HG03565 (cell line): ENCODE data around the gene ORC3.
"Not testable (repeated sequence)": the region's sequence is repeated elsewhere in the genome, so short reads cannot be mapped to it uniquely, and the experiment has no call there.

Experiments used
- ATAC-seq: cut with Tn5 transposase; IDR thresholded peaks from one replicate; pipeline ENCODE4 v1.9.1; 2021; ENCODE audit warnings: mild to moderate bottlenecking, moderate library complexity; ENCODE audit not compliant: unreplicated experiment

The ORC3 gene

DNA sequence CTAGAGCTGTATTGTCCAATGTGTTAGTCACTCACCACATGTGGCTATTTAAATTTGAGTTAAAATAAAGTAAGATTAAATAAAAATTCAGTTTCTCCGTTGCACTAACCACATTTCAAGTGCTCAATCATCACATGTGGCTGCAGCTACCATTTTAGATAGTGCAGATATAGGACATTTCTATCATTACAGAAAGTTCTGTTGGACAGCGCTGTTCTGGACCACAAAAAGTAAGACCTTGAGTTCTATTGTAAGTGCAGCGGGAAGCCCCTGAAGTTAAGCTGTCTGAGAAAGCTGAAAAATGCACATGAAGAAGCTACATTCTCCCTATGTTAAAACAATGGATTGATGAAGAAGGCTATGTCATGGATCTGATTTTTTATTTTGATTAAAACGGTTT, 1.1 kb downstream of the ORC3 start:
- no peak for ATAC-seq

DNA sequence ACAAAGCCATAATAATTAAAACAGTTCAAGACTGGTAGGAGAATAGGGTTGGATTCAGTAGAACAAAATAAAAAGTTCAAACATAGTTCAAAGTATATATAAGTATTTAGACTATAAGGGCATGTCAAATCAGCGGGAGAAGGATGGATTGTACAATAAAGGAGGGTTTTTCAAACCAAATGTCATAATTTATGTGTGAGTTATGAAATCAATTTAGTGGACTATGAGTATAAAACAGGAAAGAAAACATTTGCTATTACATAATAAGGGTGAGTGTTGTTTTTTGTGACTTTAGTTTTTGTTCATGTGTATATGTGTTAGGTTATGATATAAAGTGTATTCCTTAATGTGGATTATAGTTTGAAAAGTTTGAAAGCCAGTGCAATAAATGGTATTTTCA, 10.6 kb downstream of the ORC3 start:
- no peak for ATAC-seq

DNA sequence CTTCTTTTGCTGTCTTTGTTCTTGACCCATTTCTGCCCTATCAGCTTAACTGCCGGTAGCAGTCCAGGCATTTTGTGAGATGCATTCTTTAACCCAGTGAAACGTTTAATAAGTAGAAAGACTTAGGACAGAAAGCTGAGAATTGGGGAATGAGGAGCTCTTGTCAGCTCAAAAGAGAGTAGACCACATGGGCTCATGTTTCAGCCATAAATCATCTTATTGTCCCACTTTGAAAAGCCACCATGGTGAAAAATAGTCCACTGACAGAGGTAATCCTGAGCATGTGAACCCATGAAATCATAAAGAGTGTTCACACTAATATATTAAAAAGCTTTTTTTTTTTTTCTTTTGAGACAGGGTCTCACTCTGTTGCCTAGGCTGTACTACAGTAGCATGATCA, 16.3 kb downstream of the ORC3 start:
- no peak for ATAC-seq

DNA sequence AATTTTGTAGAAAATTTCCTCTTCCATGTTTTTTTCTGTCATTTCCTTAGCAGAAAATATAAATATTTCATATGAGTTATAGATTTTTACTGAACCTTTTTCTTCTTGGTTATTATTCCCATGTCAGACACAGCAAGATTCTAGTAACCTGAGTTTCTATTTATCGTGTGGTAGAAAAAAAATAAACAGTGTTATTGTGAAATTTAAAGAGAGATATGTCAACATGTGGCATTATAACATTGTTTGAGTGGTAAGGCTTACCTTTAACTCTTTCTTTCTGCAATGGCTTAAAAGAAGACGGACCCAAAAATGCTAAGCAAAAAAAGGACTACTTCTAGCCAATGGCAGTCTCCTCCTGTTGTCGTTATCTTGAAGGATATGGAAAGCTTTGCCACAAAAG, 18.9 kb downstream of the ORC3 start:
- no peak for ATAC-seq

DNA sequence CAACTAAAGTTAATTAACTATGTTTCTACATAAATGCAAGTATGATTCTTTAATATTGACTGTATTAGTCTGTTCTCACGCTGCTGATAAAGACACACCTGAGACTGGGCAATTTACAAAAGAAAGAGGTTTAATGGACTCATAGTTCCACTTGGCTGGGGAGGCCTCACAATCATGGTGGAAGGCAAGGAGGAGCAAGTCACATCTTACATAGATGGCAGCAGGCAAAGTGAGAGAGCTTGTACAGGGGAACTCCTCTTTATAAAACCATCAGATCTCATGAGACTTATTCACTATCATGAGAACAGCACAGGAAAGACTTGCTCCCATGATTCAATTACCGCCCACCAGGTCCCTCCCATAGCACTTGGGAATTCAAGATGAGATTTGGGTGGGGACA, 23.1 kb downstream of the ORC3 start:
- ATAC-seq, result not testable (repeated sequence)

DNA sequence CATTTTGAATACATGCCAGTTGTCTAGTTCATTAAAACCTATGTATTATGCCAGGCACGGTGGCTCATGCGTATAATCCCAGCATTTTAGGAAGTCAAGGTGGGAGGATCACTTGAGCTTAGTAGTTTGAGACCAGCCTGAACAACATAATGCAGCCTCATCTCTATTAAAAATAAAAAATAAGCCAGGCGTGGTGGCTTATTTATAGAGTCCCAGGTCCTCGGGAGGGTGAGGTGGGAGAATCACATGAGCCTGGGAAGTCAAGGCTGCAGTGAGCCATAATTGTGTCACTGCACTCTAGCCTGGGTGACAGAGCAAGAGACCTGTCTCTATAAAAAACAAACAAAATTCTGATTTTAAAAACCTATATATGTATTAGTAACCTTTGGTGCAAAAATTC, 27.5 kb downstream of the ORC3 start:
- ATAC-seq, result no peak

DNA sequence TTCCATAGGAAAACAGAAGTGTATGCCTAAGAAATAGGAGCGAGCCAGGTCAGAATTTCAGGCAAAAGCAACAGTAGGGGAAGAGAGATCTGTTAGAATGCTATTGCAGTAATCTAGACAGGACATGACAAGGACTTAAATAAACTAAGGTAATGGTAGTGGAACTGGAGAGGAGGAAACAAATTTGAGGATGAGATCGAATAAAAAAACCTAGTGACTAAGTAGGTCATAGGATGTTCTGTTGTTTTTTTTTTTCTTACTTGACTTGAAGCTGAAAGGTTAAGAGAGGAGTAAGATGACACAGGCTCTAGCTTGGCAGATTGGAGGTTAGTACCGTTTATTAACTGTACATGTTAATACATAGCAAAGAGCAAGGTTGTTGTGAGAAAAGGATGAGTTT, 28.6 kb downstream of the ORC3 start:
- no peak for ATAC-seq

DNA sequence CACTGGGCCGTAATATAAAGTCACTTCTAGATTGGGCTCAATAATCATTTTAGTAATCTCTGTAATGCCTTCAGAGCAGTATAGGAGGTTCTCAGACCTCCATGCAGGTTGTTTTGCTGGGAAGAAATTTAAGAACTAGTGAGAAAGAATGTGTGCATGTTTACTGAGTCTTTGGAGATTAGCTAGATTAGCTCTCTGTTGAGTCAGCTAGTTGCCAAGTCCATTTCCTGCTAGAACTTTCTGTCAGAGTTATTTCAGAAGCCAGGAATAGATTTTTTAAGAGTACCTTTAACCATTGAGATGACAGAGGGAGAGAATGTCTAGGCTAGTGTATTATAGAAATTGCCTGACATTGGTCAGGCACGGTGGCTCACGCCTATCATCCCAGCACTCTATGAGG, 33.3 kb downstream of the ORC3 start:
- no peak for ATAC-seq

DNA sequence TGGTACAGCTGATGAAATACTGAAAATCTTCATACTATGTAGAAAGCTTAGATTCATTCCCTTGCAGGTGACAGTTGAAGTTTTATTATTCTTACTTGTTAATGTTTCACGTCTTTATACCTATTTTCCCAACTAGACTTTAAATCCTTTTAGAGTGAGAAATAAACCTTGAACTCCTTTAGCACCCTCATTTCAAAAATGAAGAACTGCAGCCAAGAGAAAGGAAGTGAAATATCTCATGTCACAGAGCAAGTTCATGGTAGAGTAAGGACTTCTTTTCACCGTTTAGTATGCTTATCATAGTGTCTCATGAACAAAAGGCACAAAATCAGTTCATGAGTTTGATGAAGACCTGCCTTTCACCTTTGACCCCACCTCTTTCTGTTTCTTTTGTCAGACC, 38.5 kb downstream of the ORC3 start:
- ATAC-seq, result no peak

DNA sequence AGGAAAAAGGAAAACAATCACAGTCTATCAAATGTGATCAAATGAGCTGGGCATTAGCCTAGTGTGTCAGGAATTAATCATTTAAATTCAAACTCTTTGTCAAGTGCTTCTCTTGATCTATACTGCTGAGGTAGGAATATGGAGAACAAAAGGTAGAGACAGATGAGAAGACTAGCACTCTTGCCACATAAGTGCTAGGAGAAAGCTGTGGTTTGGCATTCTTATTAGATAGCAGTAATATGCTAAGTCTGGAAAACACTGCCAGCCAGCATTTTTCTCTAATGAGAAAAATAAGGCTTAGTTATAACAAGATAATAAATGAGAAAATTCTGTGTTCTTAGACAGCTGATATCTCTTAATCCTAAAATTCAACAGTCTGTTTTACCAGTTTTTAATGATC, 38.9 kb downstream of the ORC3 start:
- ATAC-seq, result no peak

DNA sequence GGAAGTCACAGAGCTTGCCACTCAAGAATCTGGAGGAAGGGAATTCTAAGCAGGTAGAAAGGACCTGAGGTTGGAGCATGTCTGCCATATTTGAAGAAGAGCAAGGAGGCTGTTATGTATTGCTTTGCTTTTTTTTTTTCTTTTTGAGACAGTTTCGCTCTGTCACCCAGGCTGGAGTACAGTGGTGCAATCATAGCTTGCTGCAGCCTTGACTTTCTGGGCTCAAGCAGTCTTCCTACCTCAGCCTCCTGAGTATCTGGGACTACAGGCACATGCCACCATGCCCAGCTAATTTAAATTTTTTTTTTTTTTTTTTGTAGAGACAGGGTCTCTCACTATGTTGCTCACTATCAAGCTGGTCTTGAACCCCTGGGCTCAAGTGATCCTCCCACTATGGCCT, 40.8 kb downstream of the ORC3 start:
- ATAC-seq, result no peak

DNA sequence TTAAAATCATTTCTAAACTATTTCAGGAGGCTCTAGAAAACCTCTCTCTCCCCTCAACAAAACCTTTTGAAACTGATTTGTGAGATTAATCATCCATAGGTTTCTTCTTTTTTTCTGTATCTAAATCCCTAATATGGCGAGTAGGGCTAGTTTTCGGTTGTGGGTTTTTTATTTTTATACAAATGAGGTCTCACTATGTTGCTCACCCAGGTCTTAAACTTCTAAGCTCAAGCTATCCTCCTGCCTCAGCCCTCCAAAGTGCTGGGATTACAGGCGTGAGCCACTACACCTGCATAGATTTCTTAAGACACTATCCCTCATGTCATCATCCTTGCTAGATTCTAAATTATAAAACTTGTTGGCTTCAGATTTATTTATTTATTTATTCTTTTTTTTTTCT, 43.9 kb downstream of the ORC3 start:
- no peak for ATAC-seq

DNA sequence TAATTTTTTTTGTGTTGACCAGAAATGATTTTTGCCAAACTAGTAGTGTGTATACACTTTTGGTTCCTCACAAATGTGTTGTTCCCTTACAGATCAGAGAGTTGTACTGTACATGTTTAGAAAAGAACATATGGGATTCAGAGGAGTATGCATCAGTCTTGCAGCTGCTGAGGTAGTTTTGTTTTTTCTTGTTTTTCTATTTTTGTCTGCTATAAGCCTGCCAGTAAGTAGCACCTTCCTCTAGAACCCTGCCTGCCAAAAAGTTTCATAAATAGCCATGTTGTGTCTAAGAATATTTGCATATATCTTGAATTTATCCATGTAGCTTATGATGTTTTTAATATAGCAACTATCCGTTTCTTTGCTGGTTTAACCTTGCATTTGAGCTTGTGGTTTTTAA, 46.4 kb downstream of the ORC3 start:
- no peak for ATAC-seq

DNA sequence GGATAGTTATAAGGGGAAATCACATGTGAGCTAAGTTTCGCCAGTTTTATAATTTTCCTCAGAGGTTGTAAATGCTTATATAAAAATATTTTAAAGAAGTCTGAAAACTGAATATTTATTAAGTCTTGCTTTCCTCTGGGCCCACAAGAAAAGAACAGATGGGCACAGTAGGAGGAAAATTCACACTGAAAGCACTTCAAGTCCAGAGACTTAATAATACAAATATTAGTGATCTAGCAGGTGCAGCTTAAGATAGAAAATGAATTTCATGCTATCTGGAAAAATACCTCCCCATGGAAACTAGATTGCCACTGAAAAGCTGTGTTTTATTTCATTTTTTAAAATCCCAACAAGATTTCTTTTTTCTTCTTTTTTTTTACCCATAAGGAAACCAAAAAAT, 47.2 kb downstream of the ORC3 start:
- ATAC-seq, result no peak

DNA sequence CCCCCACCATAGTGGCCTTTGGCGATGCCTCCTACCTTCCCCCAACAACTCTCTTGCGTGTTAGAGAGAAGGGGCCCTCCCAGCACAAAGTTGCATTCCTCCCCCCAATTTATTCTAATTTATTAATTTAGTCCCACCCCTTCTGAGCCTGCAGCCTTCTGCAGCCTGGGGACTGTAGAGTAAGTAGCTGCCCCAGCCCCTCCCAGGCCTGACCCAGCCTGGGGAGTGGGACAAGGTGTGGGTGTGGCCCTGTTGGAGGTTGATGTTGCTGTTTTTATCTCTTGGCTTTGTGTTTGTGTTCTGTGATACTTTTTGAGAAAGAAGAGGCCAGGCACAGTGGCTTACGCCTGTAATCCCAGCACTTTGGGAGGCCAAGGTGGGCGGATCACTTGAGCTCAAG, 49.4 kb downstream of the ORC3 start:
- no peak for ATAC-seq

DNA sequence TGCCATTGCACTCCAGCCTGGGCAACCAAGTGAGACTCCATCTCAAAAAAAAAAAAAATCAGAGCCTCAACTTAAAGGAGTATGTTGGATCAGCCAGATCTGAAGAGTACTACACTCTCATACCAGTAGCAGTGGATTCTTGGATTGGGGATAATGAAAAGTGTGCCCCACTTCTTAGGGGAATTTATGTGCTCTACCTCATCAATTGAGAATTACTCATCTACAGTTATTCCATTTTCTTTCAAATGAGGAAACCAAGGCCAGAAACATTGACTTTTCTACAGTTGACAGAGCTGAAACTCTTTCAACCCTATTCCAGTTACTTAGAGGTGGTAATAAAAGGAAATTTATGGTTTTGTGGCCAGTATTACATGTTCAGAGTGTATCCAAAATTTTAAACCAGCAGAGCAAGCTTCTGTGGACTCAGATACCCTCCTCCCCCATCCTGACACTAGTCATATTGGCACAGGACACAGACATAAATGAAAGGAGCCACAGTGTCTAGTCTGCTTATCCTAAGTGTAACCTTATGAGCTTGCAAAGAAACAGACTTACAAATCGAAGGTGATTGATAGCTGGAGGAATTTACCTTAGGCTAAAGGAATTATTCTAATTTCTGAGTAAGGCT, 51.2 kb downstream of the ORC3 start:
- no peak for ATAC-seq

DNA sequence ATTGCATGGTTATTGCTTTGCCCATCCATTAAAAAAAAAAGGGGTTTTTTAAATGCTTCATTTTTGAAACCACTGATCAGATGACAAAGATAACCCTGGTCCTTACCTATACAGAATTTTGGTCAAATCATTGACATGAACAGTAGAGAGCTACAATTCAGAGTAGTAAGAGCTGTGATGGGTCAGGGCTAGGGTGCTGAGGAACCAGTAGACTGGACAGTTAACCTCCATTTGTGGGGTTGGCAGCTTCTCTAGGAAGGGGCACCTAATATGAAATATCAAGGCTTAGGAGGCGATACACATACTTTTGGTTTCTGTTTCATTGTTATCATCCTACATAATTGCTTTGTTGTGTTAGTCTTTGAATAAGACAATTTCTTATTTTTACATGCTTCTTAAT, 55.1 kb downstream of the ORC3 start:
- ATAC-seq, result no peak

DNA sequence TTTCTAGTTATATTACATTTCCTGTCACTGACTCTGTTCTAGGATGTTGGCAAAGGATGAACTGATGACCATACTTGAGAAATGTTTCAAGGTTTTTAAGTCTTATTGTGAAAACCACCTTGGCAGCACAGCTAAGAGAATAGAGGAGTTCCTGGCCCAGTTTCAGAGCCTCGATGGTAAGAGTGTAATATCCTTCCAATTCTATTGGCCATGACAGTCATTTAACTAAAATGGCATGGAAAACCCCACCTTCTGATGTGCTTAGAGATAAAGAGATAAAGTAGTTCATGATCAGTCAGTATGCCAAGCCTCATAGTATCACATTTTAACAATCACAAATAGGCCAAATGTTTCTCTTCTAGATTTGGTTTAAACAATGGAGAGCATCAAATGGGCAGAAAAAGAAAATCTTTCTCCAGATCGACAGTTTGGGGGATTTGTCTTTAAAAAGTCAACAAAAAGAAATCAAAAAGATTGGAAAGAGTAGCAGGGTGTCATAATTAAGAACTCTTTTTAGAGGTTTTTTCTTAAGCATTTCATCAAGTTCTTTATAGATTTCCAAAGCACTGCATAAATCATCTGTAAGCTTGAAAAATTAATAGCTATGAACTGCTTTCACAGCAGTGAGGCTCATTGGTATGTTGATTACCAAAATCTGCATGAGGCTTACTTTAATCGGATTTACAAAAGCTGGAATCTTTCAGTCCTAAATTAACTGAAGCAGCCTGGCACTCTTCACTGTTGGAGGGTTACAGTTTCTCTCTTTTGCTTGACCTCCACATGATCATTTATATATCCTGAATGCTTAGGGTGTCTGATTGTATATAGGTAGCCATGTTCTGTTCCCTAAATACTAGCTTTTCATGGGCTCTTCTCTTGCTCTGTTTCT, 63.4 kb downstream of the ORC3 start:
- ATAC-seq, result no peak

DNA sequence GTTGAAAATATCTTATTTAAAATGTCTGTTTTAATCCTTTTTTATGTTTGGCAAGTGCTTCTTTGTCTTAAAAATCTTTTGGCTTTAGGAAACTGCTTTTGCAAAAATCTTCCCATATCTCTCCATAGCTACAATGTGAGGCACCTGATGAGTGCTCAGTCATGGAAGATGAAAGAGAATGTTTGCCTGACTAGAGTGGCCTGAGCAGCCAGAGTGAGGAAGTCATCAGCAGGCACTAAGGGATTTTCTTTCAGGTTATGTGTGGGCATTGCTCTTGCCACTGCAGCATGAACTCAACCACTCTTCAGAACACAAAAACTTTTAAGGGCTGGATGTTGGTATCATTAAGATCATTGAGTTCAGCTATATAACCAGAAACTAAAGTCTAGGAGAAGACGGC, 64.2 kb downstream of the ORC3 start:
- ATAC-seq, result no peak

DNA sequence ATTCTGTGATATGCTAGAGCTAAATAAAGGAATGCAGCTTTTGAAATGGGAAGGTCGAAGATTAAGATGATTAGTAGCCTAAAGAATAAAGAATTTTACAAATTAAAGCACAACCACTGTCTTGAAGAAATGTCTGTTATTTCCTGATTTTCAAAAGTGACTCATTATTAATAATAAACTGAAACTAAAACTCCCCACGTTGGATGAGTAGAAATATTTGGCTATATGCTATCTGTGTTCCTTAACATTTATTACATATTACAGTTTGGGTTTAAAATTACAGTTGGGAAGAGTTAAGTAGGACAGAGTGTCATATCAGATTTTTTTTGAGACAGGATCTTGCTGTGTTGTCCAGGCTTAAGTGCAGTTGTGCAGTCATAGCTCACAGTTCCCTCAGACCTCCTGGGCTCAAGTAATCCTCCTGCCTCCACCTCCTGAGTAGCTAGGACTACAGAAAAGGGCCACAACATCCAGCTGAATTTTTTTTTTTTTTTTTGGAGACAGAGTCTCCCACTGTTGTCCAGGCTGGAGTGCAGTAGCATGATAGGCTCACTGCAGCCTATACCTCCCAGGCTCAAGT, 65.0 kb downstream of the ORC3 start:
- ATAC-seq, result no peak

DNA sequence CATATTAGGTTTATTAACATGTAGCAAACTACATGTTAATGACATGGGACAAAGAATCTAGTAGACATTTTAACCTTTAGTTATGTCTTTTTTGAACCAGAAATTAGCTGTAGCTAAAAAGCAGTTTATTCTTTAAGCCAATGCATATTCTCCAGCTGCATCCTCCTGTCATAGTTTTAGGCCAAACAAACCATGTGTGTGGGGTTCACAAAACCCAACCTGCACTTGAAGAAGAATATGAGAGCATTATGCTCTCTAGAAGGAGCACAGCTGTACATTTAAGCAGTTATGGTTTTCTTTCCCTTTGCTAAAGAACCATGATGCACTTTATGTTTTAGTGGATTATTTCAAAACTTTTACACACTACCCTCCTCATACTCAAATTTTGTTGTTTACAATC, 65.9 kb downstream of the ORC3 start:
- no peak for ATAC-seq

DNA sequence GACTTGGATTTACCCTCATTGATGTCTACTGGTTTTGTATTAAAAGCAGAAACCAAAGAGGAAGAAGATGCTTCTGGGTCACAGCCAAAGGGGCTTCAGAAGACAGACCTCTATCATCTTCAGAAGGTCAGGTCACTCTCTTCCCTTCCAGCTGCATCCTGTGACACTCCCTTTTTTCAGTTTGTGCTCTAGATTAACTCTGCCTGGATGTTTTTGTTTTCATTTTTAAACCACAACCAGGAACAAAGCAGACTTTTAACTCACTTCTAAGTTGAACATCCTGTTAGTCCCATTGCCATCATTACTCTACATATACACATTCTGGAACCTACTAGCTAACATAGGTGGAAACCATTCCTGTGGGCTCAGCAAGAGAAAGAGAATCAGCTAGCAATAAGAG, 66.9 kb downstream of the ORC3 start:
- no peak for ATAC-seq
